Peyer's patch (tissue), 4 donors: ENCODE data around the gene DPF3.

ENCODE experiments used
- CTCF ChIP-seq, 6 experiments: fragments of 450-650 bp in 4 of 6; fragments of 200-600 bp in 2 of 6; sonication (generic) in 1 of 6; IDR thresholded peaks; one replicate each; pipeline ENCODE4 v1.5.1; 2017 to 2019; ENCODE audit warnings: antibody characterized with exemption in 6 of 6, mild to moderate bottlenecking in 3 of 6, moderate library complexity in 1 of 6
- POLR2A ChIP-seq, 2 donors: fragments of 450-650 bp; IDR thresholded peaks; one replicate each; pipeline ENCODE4 v1.5.1; 2017; ENCODE audit warnings: antibody characterized with exemption in 2 of 2, mild to moderate bottlenecking in 2 of 2, moderate library complexity in 2 of 2

GRCh38 chr14:72699852-72700257 lies 194.0 kb downstream of the DPF3 start:
- no peak for TF ChIP-seq CTCF (IDR thresholded peaks at IDR 0.05)
- no peak for TF ChIP-seq POLR2A (IDR thresholded peaks at IDR 0.05)
